ENCODE results near the gene KCNG1.
A peak's percentile ranks its signal among the peaks of the same experiment; 100 is the strongest.

KCNG1 gene

GRCh38 chr20:51028616-51029212 lies 5.8 kb upstream of the KCNG1 start:
- no peak for TF ChIP-seq CTCF (IDR thresholded peaks at IDR 0.05; ENCODE audit: low read depth, low read length, missing control alignments)
- DNase-seq (ENCODE audit: extremely low read depth, low read depth) = no peak
- H3K4me3 ChIP-seq (replicated peaks; ENCODE audit: low read depth, low read length) = no peak overlapping the region

- DNase-seq (ENCODE audit: extremely low read depth, low read depth) = no peak
- TF ChIP-seq CTCF (IDR thresholded peaks at IDR 0.05; ENCODE audit: low read depth, low read length, missing control alignments) = no peak
- no peak overlapping the region for H3K4me3 ChIP-seq (replicated peaks; ENCODE audit: low read depth, low read length)
These were observed 4.3 kb upstream of the KCNG1 start for GRCh38 chr20:51027035-51027795.

- DNase-seq (ENCODE audit: extremely low read depth, low read depth) = no peak
- no peak overlapping the region for H3K4me3 ChIP-seq (replicated peaks; ENCODE audit: low read depth, low read length)
- TF ChIP-seq CTCF (IDR thresholded peaks at IDR 0.05; ENCODE audit: low read depth, low read length, missing control alignments) = no peak
These were observed 3.4 kb upstream of the KCNG1 start for GRCh38 chr20:51026269-51026668.

GRCh38 chr20:51024761-51025160 lies 1.9 kb upstream of the KCNG1 start:
- TF ChIP-seq CTCF (IDR thresholded peaks at IDR 0.05; ENCODE audit: low read depth, low read length, missing control alignments) = no peak
- H3K4me3 ChIP-seq (replicated peaks; ENCODE audit: low read depth, low read length) = no peak overlapping the region
- no peak for DNase-seq (ENCODE audit: extremely low read depth, low read depth)

- TF ChIP-seq CTCF (IDR thresholded peaks at IDR 0.05; ENCODE audit: low read depth, low read length, missing control alignments) = no peak
- peak overlapping the region; percentile 73 for H3K4me3 ChIP-seq (replicated peaks; ENCODE audit: low read depth, low read length)
These were observed 779 bp upstream of the KCNG1 start for GRCh38 chr20:51023617-51024155.

GRCh38 chr20:51022227-51022802 lies 592 bp downstream of the KCNG1 start:
- no peak for TF ChIP-seq CTCF (IDR thresholded peaks at IDR 0.05; ENCODE audit: low read depth, low read length, missing control alignments)
- no peak for DNase-seq (ENCODE audit: extremely low read depth, low read depth)
- H3K4me3 ChIP-seq (replicated peaks; ENCODE audit: low read depth, low read length) = peak overlapping the region; percentile 73

More at GRCh38 chr20:51023617-51024155, 779 bp upstream of the KCNG1 start:
- DNase-seq (ENCODE audit: extremely low read depth, low read depth) = no peak

All from HFF-Myc (cell line).